ENCODE data around the gene CRTC3.

CRTC3 gene

DNA sequence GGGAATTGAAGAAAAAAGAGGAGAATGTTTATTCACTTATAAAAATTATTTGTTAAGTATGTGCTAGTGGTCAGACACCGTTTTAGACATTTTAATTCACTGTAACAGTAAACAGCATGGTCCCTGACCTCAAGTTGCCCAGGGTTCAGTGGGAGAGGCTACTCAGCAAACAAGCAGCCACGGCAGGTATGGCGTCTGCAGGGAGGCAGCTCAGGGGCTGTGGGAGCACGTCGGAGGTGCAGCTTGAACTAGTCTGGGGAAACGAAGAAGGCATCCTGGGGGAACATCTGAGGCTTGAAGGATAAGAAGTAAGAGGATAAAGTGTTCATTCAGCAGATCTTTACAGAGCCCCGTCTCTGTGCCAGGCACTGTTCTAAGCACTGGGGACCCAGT is 66.0 kb downstream of the CRTC3 start:
- TF ChIP-seq POLR2A (IDR thresholded peaks at IDR 0.05; ENCODE audit: extremely low read depth, insufficient read length) (no peak), MYC (IDR thresholded peaks at IDR 0.05; ENCODE audit: low read depth, low read length) (no peak)
- TF ChIP-seq, protein P1, sequence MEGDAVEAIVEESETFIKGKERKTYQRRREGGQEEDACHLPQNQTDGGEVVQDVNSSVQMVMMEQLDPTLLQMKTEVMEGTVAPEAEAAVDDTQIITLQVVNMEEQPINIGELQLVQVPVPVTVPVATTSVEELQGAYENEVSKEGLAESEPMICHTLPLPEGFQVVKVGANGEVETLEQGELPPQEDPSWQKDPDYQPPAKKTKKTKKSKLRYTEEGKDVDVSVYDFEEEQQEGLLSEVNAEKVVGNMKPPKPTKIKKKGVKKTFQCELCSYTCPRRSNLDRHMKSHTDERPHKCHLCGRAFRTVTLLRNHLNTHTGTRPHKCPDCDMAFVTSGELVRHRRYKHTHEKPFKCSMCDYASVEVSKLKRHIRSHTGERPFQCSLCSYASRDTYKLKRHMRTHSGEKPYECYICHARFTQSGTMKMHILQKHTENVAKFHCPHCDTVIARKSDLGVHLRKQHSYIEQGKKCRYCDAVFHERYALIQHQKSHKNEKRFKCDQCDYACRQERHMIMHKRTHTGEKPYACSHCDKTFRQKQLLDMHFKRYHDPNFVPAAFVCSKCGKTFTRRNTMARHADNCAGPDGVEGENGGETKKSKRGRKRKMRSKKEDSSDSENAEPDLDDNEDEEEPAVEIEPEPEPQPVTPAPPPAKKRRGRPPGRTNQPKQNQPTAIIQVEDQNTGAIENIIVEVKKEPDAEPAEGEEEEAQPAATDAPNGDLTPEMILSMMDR (IDR thresholded peaks at IDR 0.05; ENCODE audit: low read depth, low read length), result no peak
- TF ChIP-seq, protein P2, sequence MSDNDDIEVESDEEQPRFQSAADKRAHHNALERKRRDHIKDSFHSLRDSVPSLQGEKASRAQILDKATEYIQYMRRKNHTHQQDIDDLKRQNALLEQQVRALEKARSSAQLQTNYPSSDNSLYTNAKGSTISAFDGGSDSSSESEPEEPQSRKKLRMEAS (IDR thresholded peaks at IDR 0.05; ENCODE audit: low read depth, low read length), result no peak
- H3K4me3 ChIP-seq (ENCODE audit: low read depth, low read length), result no peak overlapping the region
- DNase-seq (ENCODE audit: low read depth), result no peak

DNA sequence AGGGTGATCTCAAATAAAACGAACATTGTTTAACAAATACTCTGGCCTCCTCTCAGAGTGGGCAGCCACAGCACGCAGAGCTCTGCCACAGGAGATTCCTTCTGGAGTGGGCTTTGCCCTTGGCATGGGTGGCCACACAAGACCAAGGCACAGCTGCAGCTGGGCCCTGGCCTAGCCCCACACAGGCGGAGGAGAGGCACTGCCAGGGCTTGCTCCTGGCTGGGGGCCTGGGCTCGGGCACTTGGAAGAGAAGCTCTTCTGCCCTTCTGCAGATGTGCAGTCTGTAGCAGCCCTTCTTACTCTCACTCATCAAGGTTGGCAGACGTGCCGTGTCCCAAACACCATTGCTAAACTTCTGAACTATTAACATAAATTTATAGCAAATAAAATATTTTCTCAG is 67.2 kb downstream of the CRTC3 start:
- DNase-seq (ENCODE audit: low read depth), result no peak
- no peak overlapping the region for H3K4me3 ChIP-seq (ENCODE audit: low read depth, low read length)
- TF ChIP-seq MYC (IDR thresholded peaks at IDR 0.05; ENCODE audit: low read depth, low read length), result no peak
- no peak for TF ChIP-seq POLR2A (IDR thresholded peaks at IDR 0.05; ENCODE audit: extremely low read depth, insufficient read length)
- TF ChIP-seq, protein P1 (IDR thresholded peaks at IDR 0.05; ENCODE audit: low read depth, low read length), result no peak
- TF ChIP-seq, protein P2 (IDR thresholded peaks at IDR 0.05; ENCODE audit: low read depth, low read length), result no peak

DNA sequence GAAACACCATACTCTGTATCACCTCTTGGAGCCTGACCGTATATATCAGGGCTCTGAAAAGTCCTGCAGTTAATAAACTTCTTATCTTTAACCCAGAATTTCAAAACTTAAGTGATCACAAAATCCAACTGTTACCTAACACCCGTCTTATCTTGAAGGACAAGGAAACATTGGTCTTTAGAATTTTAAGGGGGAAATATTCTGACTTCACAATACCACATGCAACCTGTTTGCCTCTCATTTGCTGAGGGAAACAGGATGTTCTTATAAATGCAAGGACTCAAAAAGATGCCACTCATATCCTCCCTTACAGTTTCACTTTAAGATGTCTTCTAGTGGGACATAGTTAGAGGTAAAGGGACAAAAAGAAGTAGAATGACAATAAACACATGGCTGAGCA is 67.9 kb downstream of the CRTC3 start:
- no peak overlapping the region for H3K4me3 ChIP-seq (ENCODE audit: low read depth, low read length)
- peak; percentile 25 for DNase-seq (ENCODE audit: low read depth)
- TF ChIP-seq, protein P1 (IDR thresholded peaks at IDR 0.05; ENCODE audit: low read depth, low read length), result no peak
- TF ChIP-seq, protein P2 (IDR thresholded peaks at IDR 0.05; ENCODE audit: low read depth, low read length), result peak; percentile 24; the same call in 1 of the 2 replicates
- no peak for TF ChIP-seq MYC (IDR thresholded peaks at IDR 0.05; ENCODE audit: low read depth, low read length)

DNA sequence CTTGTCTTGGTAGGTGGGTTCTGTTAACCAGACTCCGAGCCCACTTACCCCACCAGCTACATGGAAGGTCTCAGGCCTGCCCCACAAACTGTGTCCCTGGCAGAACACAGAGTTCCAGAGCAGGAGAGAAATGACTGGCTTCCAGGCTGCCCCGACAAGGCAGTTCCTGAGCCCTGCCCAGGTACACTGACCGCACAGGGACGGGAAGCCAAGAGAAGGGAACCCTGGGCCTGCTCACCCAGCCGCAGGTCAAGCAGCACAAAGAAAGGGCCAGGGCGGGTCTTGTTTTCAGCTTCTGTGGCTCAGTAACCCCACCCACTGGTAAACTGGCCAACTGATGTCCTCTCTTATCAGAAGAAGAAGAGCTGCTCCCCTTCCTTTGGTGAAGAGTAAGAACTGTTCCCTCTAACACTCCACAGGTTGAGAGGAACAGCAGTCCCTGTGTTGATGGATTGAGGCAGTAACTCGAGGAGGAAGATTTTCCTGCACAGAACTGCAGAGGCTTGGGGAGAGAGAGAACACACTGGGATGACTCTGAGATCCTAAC is 68.4 kb downstream of the CRTC3 start:
- peak; percentile 61 for DNase-seq (ENCODE audit: low read depth)
- H3K4me3 ChIP-seq (ENCODE audit: low read depth, low read length), result no peak overlapping the region
- TF ChIP-seq MYC (IDR thresholded peaks at IDR 0.05; ENCODE audit: low read depth, low read length) (no peak), POLR2A (IDR thresholded peaks at IDR 0.05; ENCODE audit: extremely low read depth, insufficient read length) (no peak)
- TF ChIP-seq, protein P2 (IDR thresholded peaks at IDR 0.05; ENCODE audit: low read depth, low read length), result no peak
- TF ChIP-seq, protein P1 (IDR thresholded peaks at IDR 0.05; ENCODE audit: low read depth, low read length), result no peak

DNA sequence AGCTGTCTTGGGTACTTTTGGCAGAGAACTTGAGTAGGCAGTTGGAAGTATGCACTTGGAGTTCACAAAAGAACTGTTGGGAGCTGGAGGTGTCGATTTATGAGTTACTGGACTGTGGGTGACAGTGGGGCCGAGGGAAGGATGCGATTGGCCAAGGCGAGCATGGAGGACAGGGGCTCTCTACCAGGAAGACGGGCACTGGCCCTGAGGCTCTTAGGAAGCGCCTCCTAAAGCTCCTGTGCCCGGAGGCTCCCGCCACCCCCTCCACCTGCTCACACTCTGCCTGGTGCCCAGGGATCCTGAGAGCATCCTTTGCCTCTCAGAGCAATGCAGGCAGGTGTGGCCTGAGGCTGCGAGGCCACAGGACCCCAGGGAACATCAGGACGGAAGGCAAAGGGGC is 69.0 kb downstream of the CRTC3 start:
- TF ChIP-seq, protein P1 (IDR thresholded peaks at IDR 0.05; ENCODE audit: low read depth, low read length), result no peak
- no peak for TF ChIP-seq POLR2A (IDR thresholded peaks at IDR 0.05; ENCODE audit: extremely low read depth, insufficient read length)
- TF ChIP-seq, protein P2 (IDR thresholded peaks at IDR 0.05; ENCODE audit: low read depth, low read length), result no peak
- no peak for TF ChIP-seq MYC (IDR thresholded peaks at IDR 0.05; ENCODE audit: low read depth, low read length)
- no peak overlapping the region for H3K4me3 ChIP-seq (ENCODE audit: low read depth, low read length)

More for the DNA sequence above, 69.0 kb downstream of the CRTC3 start:
- no peak for DNase-seq (ENCODE audit: low read depth)

Data from NB4 (cell line).